ENCODE measurements around the gene ADAMTS9. TPM values are rescaled to one million over a fixed set of nuclear protein-coding genes. Genes with fewer than 3 reads are reported as not detected.

ADAMTS9 gene
- total and polyA plus RNA-seq, 2 donors (not counting 1 experiment from before 2014, with no cell fraction given) = not detected

- no peak for ATAC-seq (ENCODE audit: low read depth)
- H3K27me3 Mint-ChIP-seq = no peaks in the 10 kb centered on the region
- H3K27ac Mint-ChIP-seq = no peak overlapping the region
- Histone ChIP-seq H2AFZ (ENCODE audit: insufficient read depth, low read depth, low read length, poor library complexity, severe bottlenecking) (no peak overlapping the region), H3K4me1 (ENCODE audit: control insufficient read depth in 2 of 2, insufficient read depth in 2 of 2, low read length in 2 of 2) (no peaks in the 10 kb centered on the region), H3K9ac (ENCODE audit: low read length) (no peak overlapping the region), H3K27ac (ENCODE audit: low read length in 2 of 2) (no peak overlapping the region), H3K9me3 (ENCODE audit: control extremely low read depth in 1 of 3, control insufficient read depth in 2 of 3, insufficient read depth in 1 of 3, low read length in 2 of 3) (peaks cover 0 to under 1% (median 0%) of the 10 kb centered on the region in 3 donors), H3K4me2 (replicated peaks; ENCODE audit: low read depth, low read length, poor library complexity, severe bottlenecking) (no peak overlapping the region), H3K79me2 (ENCODE audit: control insufficient read depth, insufficient read depth, low read length) (no peaks in the 10 kb centered on the region), H4K20me1 (ENCODE audit: control insufficient read depth, insufficient read depth, low read length, poor library complexity, severe bottlenecking) (no peaks in the 10 kb centered on the region), H3K4me3 (ENCODE audit: control extremely low read depth in 1 of 5, extremely low read depth in 1 of 5, insufficient read depth in 1 of 5, low read depth in 2 of 5, low read length in 4 of 5) (no peak overlapping the region), H3K36me3 (replicated peaks in 1 of 2; ENCODE audit: control extremely low read depth in 1 of 2, control insufficient read depth in 1 of 2, extremely low read depth in 1 of 2, insufficient read depth in 2 of 2, low read length in 1 of 2) (no peaks in the 10 kb centered on the region), H3K27me3 (replicated peaks in 1 of 4; ENCODE audit: control extremely low read depth in 1 of 4, control insufficient read depth in 3 of 4, insufficient read depth in 4 of 4, low read length in 3 of 4) (no peaks in the 10 kb centered on the region)
- intact Hi-C loops (cut with micrococcal nuclease) = no loop called here
- CTCF ChIA-PET = no interaction called here
- POLR2A ChIA-PET = no interaction called here
- WGBS (ENCODE audit: insufficient coverage) = 86% methylated on average over 1 of the region's 3 CpGs
- DNase-seq = no peak
- no peaks in the 10 kb centered on the region for H3K4me1 Mint-ChIP-seq
- no peak for TF ChIP-seq CTCF (IDR thresholded peaks at IDR 0.05)
- TF ChIP-seq EZH2 (IDR thresholded peaks at IDR 0.05; ENCODE audit: borderline replicate concordance, insufficient read depth, low read depth, low read length, poor library complexity, severe bottlenecking) = no peak
- no peak overlapping the region for H3K4me3 Mint-ChIP-seq
- no peaks in the 10 kb centered on the region for H3K9me3 Mint-ChIP-seq (ENCODE audit: insufficient read depth)
Observed at GRCh38 chr3:64563751-64564150, 124.0 kb downstream of the ADAMTS9 start.

DNA sequence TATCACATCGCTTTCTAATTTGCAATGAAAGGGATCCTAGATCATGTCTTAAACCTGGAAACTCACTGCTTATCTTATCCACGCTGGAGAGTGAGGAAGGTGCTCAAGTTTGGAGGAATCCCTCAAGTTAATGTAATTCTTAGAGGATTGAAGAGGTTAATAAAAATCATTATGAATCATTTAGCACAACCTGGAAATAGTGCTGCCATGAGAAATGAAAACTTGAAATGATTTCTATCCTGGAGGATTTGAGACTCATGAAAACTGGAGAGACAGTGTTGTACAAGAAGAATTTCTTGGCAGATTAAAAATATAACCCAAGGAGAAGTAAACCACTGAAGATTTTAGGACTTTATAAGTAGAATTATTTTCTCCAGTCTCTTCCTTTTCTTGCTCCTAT, 125.9 kb downstream of the ADAMTS9 start:
- Histone ChIP-seq H3K9ac (ENCODE audit: low read length) (no peak overlapping the region), H4K20me1 (ENCODE audit: control insufficient read depth, insufficient read depth, low read length, poor library complexity, severe bottlenecking) (no peaks in the 10 kb centered on the region), H3K4me2 (replicated peaks; ENCODE audit: low read depth, low read length, poor library complexity, severe bottlenecking) (no peak overlapping the region), H3K9me3 (ENCODE audit: control extremely low read depth in 1 of 3, control insufficient read depth in 2 of 3, insufficient read depth in 1 of 3, low read length in 2 of 3) (peaks cover 0 to 3% (median 0%) of the 10 kb centered on the region in 3 donors), H3K27me3 (replicated peaks in 1 of 4; ENCODE audit: control extremely low read depth in 1 of 4, control insufficient read depth in 3 of 4, insufficient read depth in 4 of 4, low read length in 3 of 4) (no peaks in the 10 kb centered on the region), H3K4me3 (ENCODE audit: control extremely low read depth in 1 of 5, extremely low read depth in 1 of 5, insufficient read depth in 1 of 5, low read depth in 2 of 5, low read length in 4 of 5) (no peak overlapping the region), H3K36me3 (replicated peaks in 1 of 2; ENCODE audit: control extremely low read depth in 1 of 2, control insufficient read depth in 1 of 2, extremely low read depth in 1 of 2, insufficient read depth in 2 of 2, low read length in 1 of 2) (no peaks in the 10 kb centered on the region), H3K79me2 (ENCODE audit: control insufficient read depth, insufficient read depth, low read length) (no peaks in the 10 kb centered on the region), H2AFZ (ENCODE audit: insufficient read depth, low read depth, low read length, poor library complexity, severe bottlenecking) (no peak overlapping the region), H3K27ac (ENCODE audit: low read length in 2 of 2) (no peak overlapping the region), H3K4me1 (ENCODE audit: control insufficient read depth in 2 of 2, insufficient read depth in 2 of 2, low read length in 2 of 2) (no peaks in the 10 kb centered on the region)
- Mint-ChIP-seq H3K4me3 (no peak overlapping the region), H3K9me3 (ENCODE audit: insufficient read depth) (no peaks in the 10 kb centered on the region), H3K27me3 (no peaks in the 10 kb centered on the region), H3K27ac (no peak overlapping the region), H3K4me1 (no peaks in the 10 kb centered on the region)
- ATAC-seq (ENCODE audit: low read depth) = no peak
- CTCF ChIA-PET = no interaction called here
- POLR2A ChIA-PET = no interaction called here
- TF ChIP-seq CTCF (IDR thresholded peaks at IDR 0.05) = no peak
- TF ChIP-seq EZH2 (IDR thresholded peaks at IDR 0.05; ENCODE audit: borderline replicate concordance, insufficient read depth, low read depth, low read length, poor library complexity, severe bottlenecking) = no peak
- DNase-seq = no peak
- no CpG with 5 or more reads among the region's 2 CpGs for WGBS (ENCODE audit: insufficient coverage)
- intact Hi-C loops (cut with micrococcal nuclease) = no loop called here

Measured in B cell (primary cell).